Limb (tissue), 2 donors: ENCODE measurements around the gene ROBO1.
"Not testable (repeated sequence)": the region's sequence is repeated elsewhere in the genome, so short reads cannot be mapped to it uniquely, and the experiment has no call there.

Experiments
- DNase-seq, 2 donors: peaks; one replicate each; pipeline ENCODE4 v3.0.0-alpha.2; 2016; ENCODE audit errors: extremely low spot score in 2 of 2

Gene ROBO1

DNA sequence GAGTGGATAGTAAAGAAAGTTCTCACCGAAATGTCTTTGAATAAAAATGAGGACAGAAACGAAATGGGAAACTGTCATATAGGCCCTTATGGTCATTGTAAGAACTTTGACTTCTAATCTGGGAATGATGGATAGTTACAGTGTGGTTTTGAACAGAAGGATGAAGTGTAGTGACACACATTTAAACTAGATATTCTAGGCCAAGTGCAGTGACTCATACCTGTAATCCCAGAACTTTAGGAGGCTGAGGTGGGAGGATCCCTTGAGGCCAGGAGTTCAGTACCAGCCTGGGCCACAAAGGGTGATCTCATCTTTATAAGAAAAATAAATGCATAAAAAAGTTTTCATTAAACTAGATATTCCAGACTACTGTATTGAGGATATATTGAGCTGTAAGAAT is 452.8 kb downstream of the ROBO1 start:
- no peak for DNase-seq

DNA sequence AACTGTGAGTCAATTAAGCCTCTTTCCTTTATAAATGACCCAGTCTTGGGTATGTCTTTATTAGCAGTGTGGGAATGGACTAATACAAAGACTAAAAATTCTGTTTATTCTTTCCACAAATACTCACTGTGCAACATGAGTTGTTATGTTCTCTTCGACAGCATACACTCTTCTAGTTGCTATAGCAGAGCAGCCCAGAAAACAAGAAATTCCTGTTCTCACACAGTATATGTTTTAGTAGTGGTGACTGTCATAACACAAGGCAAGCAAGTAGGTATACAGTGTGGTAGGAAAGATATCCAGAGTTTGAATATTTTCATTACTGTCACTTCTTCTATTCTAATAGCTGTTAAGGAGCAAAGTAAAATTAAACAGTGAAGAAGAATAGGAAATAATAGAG is 453.3 kb downstream of the ROBO1 start:
- no peak for DNase-seq

DNA sequence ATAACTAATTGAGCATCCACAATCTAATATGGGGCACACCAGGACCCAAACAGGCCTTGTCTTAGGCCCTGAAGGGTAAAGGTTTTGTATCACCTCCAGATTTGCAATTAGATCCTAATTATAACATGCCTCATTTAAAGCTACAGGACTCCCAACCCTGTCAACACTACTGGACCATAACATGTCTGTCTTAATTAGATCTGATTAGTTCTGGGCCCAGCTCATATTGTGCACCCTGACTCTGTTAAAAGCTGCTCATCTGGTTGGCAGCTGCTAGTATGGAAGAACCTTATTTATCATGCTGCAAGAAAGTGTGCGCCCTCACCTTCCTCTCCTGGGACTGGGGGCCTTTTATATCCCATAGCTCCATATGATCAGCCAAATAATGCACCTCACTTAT is 457.8 kb downstream of the ROBO1 start:
- DNase-seq: no peak

DNA sequence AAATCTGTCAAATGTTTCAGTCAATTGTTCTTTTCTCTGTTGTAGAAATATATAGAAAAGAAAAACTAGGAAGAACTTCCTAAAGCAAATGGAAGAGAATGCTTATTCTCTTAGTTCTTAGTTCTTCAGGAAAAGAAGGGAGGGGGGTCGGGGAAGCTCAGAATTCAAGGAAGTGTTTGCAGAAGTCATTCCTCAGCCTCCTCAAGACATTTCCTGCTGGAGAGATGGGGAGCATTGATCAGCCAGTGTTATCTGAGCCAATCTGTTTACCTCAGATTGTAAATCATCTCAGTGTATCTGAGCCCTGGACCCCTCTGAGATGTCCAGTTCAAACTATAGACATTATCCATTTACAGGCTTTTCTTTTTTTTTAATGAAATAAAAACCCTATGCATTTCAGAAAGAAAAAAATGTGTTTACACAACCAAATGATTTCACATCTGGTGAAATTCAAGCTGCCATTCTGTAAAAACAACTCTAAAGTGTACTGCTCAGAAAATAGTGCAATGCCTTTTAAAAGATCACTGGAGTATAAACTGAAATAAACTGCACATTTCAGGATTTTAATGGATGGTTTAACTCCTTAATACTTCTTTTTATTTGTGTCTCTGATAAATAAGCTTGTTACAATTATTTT is 460.7 kb downstream of the ROBO1 start:
- DNase-seq: no peak

DNA sequence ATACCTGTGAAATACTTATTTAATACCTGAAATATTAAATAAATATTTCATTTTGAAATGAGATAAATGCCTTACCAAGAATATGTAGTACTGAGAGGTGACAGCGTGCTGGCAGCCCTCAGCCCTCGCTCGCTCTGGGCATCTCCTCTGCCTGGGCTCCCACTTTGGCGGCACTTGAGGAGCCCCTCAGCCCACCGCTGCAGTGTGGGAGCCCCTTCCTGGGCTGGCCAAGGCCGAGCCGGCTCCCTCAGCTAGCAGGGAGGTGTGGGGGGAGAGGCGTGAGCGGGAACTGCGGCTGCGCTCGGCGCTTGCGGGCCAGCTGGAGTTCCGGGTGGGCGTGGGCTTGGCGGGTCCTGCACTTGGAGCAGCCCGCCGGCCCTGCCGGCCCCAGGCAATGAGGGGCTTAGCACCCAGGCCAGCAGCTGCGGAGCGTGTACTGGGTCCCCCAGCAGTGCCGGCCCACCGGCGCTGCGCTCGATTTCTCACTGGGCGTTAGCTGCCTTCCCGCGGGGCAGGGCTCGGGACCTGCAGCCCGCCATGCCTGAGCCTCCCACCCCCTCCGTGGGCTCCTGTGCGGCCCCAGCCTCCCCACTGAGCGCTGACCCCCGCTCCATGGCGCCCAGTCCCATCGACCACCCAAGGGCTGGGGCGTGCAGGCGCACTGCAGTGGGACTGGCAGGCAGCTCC is 467.7 kb downstream of the ROBO1 start:
- DNase-seq: not testable (repeated sequence)

DNA sequence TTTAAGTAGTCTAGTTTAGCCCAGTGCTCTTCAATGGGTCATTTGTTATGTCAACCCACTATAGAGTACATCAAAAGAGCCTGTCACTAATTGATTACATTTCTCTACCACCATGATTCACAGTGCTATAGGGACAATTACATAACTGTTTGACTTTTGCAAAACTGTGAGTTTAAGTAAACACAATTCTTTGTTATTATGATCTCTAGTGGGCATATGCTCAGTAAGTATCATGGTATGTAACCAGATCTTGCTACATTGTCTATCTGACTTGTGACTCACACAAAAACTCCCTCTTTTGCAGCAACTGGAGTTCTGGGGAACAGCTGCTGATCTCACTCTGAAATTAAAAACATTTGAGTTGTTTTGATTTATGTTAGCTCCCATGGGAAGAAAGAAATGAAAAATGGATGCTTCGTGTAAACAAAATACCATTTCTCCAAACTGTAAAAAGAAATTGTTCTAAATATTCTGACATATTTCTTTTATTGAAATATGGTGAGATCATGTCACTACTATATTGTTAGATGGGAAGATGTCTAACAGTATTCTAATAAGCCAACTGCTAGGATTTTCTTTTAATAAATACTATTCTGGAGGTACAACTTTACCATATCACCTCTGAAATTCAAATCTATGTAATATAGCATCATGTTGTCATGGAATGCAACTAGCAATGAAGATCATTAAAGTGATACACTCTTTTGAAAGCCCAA is 470.4 kb downstream of the ROBO1 start:
- peak in 1 of 2 donors; percentile 60 for DNase-seq

DNA sequence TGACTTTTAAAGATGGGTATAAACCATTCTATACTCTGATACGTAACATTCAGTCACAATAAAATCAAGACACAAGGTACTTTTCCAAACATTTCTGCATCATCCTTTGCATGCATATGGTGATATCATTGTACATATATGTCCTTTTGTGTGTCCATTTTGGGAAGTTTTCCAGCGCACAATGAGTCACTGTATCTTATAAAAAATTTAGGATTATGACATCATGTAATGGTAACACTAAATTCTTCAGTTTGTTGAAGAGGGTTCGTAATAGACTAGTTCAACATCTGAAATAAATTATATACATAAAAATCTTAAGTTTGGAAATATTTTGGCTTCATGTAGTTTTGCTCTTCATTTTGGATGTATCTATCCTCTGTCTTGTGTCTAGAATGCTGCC is 480.9 kb downstream of the ROBO1 start:
- no peak for DNase-seq

DNA sequence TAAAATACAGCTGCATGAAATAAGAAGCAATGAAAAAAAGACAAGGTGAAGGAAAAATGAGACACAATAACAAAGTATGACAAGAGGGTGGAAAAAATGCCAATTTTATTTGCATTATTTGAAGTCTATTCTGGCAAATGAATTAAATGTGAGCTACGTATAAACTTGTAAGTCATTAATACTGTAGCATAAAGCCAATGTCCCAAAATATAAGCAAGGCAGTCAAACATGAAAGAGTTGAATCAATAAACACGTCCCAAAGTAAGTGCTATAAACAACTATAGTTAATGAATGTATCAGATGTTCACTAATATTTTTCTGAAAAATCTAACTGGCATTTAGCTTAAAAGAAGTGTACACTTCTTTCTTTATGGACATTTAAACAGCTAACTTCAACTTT is 481.9 kb downstream of the ROBO1 start:
- no peak for DNase-seq

DNA sequence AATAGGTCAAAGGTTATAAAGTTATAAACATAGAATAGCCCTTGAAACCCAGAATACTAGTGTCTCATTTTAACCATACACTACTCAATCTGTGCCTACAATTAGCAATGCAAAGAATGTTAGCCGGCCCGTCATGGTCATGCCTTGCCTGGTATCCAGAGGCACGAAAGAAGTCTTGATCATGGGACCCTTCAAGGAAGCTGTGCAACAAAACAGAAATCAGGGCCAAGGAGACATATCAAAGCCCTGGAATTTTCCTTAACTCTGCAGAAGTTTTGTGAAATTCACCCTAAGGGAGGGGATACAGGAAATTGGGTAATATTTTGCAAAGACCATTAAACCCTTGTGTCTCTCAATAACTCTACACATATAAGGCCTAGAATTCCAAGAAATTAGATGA is 482.4 kb downstream of the ROBO1 start:
- DNase-seq: no peak

DNA sequence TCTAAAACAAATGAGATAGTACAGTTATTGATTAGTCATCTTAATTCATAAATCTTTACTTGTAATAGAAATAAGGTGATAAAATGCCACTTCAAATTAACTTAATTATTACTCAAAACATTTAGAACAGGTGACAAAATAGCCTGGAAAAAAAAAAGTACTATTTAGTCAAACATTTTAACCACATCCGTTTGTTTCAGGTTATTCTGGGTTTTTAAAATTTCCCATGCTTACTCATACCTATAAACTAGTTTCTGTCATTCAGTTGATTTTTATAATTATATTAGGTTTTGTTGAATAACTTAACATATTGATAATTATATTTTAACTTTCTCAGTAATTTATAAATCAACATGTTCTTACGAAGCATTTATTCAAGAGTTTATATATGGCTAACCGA is 483.0 kb downstream of the ROBO1 start:
- no peak for DNase-seq

DNA sequence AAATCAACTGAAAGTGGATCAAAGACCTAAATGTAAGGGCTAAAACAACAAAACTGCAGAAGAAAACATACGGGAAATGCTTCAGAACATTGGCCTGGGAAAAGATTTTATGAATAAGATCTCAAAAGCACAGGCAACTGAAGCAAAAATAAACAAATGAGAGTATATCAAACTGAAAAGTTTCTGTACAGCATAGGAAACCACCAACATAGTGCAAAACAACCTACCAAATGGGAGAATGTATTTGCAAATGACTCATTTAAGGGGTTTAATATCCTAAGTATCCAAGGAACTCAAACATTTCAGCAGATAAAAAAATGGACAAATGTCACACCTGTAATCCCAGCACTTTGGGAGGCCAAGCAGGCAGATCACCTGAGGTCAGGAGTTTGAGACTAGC is 489.1 kb downstream of the ROBO1 start:
- no peak for DNase-seq

DNA sequence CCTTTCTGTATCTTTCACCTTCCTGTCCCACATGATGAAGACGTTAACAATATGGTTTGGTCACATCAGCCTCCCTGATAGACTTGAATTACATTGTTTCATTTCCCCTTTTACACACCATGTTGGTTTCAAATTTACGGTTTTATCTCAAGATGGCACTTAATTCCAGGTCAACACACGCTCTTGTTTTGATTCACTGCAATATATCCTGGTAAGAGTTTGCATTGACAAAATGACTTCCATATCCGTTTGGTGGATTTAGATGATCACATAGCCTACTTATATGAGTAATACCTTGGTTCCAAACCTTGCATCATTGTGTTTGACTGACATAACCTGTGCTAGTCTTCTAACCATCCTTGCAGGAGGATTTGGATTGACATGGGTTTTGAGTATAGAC is 499.4 kb downstream of the ROBO1 start:
- no peak for DNase-seq

DNA sequence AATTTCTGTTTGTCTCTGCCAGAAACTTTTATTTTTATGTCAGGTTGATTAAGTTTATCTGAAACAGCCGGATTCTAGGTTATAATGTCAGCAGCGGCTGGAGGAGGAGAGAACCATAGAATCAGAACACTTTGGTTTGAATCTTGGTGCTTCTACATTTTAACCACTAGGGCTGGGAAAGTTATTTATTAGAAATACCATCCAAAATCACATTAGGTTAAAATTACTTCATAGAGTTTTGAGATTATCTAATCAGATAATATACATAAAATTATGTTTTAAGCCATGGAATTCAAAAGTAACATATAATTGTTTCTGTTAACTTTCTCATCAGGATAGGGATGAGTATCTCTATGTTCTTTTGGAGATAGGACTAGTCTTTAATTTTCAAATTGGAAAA is 502.9 kb downstream of the ROBO1 start:
- DNase-seq: no peak

DNA sequence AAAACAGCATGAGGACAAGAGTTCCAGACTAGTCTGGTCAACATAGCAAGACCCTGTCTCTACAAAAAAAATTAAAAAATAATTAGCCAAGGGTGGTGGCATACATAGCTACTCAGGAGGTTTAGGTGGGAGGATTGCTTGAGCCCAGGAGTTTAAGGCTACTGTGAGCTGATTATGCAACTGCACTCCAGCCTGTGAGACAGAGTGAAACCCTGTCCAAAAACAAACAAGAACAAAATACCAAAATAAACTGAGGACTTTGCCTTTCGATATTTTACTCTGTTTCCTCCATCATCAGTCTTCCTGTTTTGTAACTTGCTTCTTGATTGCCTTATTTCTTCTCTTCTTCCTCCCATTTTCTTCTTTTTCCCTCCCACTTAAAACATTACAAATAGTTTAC is 504.4 kb downstream of the ROBO1 start:
- DNase-seq: no peak

DNA sequence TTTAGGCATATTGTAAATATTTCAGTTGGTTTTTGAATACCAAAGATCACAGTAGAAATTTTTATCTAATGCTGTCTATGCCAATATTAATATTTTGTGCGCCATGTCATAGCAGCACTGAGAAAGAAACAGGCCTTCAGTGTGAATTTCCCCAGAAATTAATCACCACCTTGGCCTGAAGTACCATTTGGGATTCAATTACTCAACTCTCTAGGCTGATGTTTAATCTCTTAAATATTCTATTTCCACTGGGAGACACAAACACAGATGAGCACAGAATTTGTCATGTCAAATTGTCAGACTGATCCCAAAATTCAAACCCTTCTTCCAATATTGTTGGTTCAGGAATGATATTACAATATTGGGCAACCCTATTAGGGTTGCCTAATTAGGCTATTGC is 509.3 kb downstream of the ROBO1 start:
- no peak for DNase-seq

DNA sequence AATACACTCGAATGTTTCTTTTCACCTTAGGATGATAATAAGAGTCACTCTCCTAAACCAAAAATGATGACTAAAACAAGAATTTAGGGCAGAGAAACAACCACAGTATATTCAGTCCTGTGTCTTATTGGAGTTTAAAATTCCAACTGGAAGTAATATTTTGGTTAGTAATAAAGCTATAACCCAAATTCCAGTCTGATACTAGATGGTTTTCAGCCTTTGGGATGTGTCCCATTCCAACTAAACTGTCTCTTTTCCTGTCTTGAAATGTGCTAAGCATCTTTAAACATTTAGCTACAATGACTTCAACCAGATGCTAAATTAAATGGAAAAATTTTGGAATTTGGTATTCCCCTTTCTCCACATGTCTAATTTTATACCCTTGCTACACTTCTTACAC is 510.0 kb downstream of the ROBO1 start:
- DNase-seq: no peak

DNA sequence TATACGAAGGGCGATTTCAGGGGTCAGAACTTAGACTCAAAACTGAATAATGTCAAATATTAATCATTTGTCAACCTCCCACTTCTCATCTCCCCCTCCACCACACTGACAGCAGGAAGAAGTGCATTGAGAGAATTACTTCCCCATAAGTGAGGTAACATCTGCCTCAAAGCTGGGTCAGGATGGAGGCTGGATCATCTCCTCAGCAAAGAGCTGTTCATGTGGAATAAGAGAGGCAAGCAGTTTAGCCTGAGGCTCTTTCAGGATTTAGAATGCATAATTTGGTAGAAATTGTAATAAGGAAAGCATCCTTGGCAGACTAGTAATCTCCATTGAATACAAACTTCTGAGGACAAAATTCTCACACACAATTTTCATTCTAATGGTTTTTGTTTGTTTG is 512.1 kb downstream of the ROBO1 start:
- no peak for DNase-seq

DNA sequence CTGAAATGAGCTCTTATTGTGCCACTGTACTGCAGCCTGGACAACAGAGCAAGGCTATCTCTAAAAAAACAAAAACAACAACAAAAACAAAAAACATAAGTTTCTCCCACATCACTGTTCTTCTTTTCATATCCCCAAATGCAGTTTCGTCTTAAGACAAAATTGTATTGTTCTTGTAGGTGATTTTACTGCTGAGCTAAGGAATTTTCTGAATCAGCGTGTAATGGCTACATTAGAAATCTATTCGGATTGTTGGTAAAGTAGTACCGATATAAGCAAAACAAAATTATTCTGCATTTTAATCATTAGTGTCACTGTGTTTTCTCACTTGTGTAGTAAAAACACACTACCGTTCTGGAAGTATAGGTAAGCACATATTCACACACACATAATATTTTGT is 512.5 kb downstream of the ROBO1 start:
- no peak for DNase-seq

DNA sequence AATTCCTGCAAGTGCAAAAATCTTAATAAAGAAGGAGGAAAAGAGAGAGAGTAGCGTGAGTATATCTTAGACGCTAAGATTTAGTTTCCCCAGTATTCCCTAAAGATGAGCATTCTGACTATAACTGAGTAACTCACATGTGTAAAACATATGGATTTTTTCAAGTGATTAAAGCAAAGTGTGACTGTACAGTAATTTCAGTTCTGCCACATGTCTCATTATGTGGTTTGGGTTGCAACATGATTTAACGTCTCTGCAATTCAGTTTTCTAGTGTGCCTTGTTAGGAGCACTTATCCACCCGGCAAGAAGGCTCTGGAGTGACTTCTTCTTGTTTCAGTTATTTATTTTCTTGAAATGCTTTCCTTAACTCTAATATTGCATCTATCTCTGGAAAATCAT is 514.1 kb downstream of the ROBO1 start:
- DNase-seq: no peak

DNA sequence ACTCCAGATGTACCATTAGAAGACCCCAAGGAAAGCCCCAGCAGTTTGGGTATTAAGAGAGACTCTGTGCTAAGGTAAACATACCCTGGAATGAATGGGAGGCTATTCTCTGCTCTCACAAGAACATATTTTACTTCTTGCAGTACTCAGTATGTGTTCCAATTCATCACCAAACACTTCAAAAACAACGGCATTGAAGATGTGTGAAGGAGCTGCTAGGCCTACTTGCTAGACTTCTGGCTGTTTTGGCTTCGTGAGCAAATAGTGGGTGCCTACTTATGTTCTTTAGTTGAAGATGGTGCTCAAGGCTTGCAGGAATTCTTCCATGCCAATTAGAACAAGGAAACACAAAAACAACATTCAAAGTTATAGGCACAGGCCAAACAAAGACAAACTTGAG is 514.5 kb downstream of the ROBO1 start:
- no peak for DNase-seq

DNA sequence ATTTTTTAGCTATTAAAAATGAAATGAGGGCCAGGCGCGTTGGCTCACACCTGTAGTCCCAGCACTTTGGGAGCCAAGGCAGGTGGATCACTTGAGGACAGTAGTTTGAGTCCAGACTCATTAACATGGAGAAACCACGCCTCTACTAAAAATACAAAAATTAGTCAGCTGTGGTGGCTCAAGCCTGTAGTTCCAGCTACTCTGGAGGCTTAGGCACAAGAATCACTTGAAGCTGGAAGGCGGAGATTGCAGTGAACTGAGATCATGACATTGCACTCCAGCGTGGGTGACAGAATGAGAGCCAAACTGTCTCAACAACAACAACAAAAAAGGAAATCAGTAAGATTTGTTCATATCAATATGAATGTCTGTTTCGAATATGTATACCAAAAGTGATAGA is 517.1 kb downstream of the ROBO1 start:
- no peak for DNase-seq

DNA sequence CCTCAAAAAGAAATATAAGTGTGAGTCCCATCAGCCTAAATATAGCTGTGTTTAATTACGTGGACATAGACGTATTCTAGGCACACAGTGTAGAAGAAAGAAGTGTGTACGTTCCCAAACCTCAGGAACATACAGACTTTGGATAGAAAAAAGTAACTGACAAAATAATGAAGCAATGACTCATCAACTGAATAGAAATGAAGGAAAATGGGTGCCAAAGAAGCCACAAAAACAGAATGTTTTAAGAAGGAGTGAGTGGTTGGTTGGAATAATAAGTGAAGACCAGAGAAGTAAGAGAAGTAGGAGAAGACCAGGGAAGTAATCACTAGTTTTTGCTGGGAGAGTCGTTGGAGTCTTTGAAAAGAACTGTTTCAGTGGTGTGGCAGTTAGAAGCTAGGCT is 518.1 kb downstream of the ROBO1 start:
- no peak for DNase-seq

DNA sequence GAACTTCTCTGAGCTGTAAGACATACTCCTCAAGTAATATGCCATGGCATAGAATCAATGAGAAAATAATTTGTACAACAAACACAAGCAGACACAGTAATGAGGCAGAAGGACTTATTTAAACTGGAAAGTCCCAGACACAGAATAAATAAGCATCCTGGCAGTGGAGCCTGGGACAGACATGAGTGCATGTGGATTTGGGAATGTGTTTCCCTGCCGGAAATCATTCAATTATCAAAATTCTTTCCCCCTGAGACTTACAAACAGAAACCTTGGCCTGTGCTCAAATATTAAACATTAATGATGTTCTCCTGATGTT is 520.1 kb downstream of the ROBO1 start:
- DNase-seq: peak; percentile 30 to 73
